H1 (cell line): ENCODE measurements around the gene SLCO4C1. TPM values are rescaled to one million over a fixed set of nuclear protein-coding genes. Genes with fewer than 3 reads are reported as not detected.

Source experiments
- CTCF ChIA-PET: fragments of 300-600 bp; sonication (Branson Sonifier 250); formaldehyde crosslinking; loops from one replicate; lab custom pipeline; 2021; ENCODE audit not compliant: partially characterized antibody; lab: Charles Lee
- POLR2A ChIA-PET: fragments of 300-600 bp; sonication (Branson Sonifier 250); formaldehyde crosslinking; loops from one replicate; lab custom pipeline; 2021; ENCODE audit warnings: inconsistent platforms; ENCODE audit not compliant: partially characterized antibody; lab: Charles Lee
- DNase-seq, 2 experiments: peaks; one replicate each; pipeline versions ENCODE4 v3.0.0 to v3.0.0-alpha.2; 2010 to 2022; ENCODE audit warnings: low spot score in 2 of 2, low read depth in 1 of 2, mixed read lengths in 1 of 2
- FAIRE-seq: peaks from 2 replicates; lab custom pipeline; 2011; peaks lifted over from hg19 to GRCh38; lab: Jason Lieb, UNC
- H2AFZ ChIP-seq: 2 replicates; pipeline ENCODE4 v1.8.1; 2012; ENCODE audit warnings: low read length, inconsistent platforms
- H2AK5ac ChIP-seq: 2 replicates; pipeline ENCODE4 v1.6.1; 2013; ENCODE audit warnings: low read depth, low read length
- H2BK120ac ChIP-seq: replicated peaks from 2 replicates; pipeline ENCODE3; 2013; ENCODE audit warnings: low read depth, low read length, inconsistent platforms
- H2BK12ac ChIP-seq: 2 replicates; pipeline ENCODE4 v1.6.1; 2013; ENCODE audit warnings: low read depth, low read length
- H2BK15ac ChIP-seq: 2 replicates; pipeline ENCODE4 v1.6.1; 2013; ENCODE audit warnings: low read length
- H2BK20ac ChIP-seq: 2 replicates; pipeline ENCODE4 v1.6.1; 2013; ENCODE audit warnings: low read length
- H2BK5ac ChIP-seq: 2 replicates; pipeline ENCODE4 v1.6.1; 2013; ENCODE audit warnings: low read depth, low read length
- H3K14ac ChIP-seq: 2 replicates; pipeline ENCODE4 v1.6.1; 2013; ENCODE audit warnings: inconsistent platforms; ENCODE audit not compliant: insufficient read length
- H3K18ac ChIP-seq: 2 replicates; pipeline ENCODE4 v1.6.1; 2013; ENCODE audit warnings: low read length; ENCODE audit errors: extremely low read depth
- H3K23ac ChIP-seq: 2 replicates; pipeline ENCODE4 v1.6.1; 2013; ENCODE audit warnings: inconsistent platforms; ENCODE audit not compliant: insufficient read length
- H3K23me2 ChIP-seq: 2 replicates; pipeline ENCODE4 v1.6.1; 2013; ENCODE audit warnings: low read depth, low read length
- H3K27ac ChIP-seq: 2 replicates; pipeline ENCODE4 v1.6.1; 2011; ENCODE audit warnings: low read depth, low read length, inconsistent platforms
- H3K27me3 ChIP-seq, 4 experiments: replicated peaks in 1 of 4; 1 replicate in 1 of 4; 2 replicates in 3 of 4; pipeline versions ENCODE4 v1.6.1 to v1.8.1; 2011 to 2013; ENCODE audit warnings: low read length in 3 of 4, mild to moderate bottlenecking in 3 of 4, inconsistent platforms in 2 of 4, mixed read lengths in 2 of 4, moderate library complexity in 1 of 4; ENCODE audit not compliant: control insufficient read depth in 3 of 4, insufficient read depth in 3 of 4; ENCODE audit errors: extremely low read depth in 1 of 4
- H3K36me3 ChIP-seq, 4 experiments: 2 replicates each; pipeline versions ENCODE4 v1.6.1 to v1.8.1; 2011 to 2013; ENCODE audit warnings: mild to moderate bottlenecking in 4 of 4, low read length in 3 of 4, moderate library complexity in 2 of 4, control low read depth in 1 of 4, inconsistent platforms in 1 of 4; ENCODE audit not compliant: insufficient read depth in 4 of 4, control insufficient read depth in 2 of 4
- H3K4ac ChIP-seq: replicated peaks from 2 replicates; pipeline ENCODE3; 2013; ENCODE audit warnings: low read length, low read depth, mixed read lengths, inconsistent platforms; ENCODE audit not compliant: insufficient read length
- H3K4me1 ChIP-seq, 4 experiments: replicated peaks in 1 of 4; 1 replicate in 1 of 4; 2 replicates in 3 of 4; pipeline versions ENCODE4 v1.6.1 to v1.8.1; 2011 to 2013; ENCODE audit warnings: low read length in 3 of 4, inconsistent platforms in 2 of 4, mixed read lengths in 1 of 4; ENCODE audit not compliant: insufficient read depth in 4 of 4, control insufficient read depth in 3 of 4
- H3K4me2 ChIP-seq, 2 experiments: 2 replicates each; pipeline versions ENCODE4 v1.6.1 to v1.8.1; 2011 to 2013; ENCODE audit warnings: low read depth in 2 of 2, low read length in 2 of 2, control low read depth in 1 of 2, inconsistent platforms in 1 of 2, mild to moderate bottlenecking in 1 of 2; ENCODE audit not compliant: insufficient read depth in 1 of 2
- H3K4me3 ChIP-seq, 4 experiments: fragments of 200-600, 300-600 bp in 1 of 4; sonication (generic), shearing (Covaris generic), sonication (Bioruptor Twin) in 1 of 4; 2 replicates each; pipeline versions ENCODE4 v1.5.1 to v1.8.1; 2011 to 2016; ENCODE audit warnings: low read length in 4 of 4, low read depth in 3 of 4, control low read depth in 2 of 4, inconsistent platforms in 2 of 4, mild to moderate bottlenecking in 2 of 4, mixed read lengths in 1 of 4, moderate library complexity in 1 of 4; ENCODE audit not compliant: insufficient read depth in 2 of 4; ENCODE audit errors: extremely low read depth in 1 of 4
- H3K56ac ChIP-seq: replicated peaks from 2 replicates; pipeline ENCODE3; 2013; ENCODE audit warnings: low read depth, mild to moderate bottlenecking, mixed read lengths, low read length, inconsistent platforms; ENCODE audit not compliant: insufficient read length
- H3K79me1 ChIP-seq: 2 replicates; pipeline ENCODE4 v1.6.1; 2013; ENCODE audit warnings: low read depth, low read length, control low read depth
- H3K79me2 ChIP-seq, 2 experiments: 2 replicates each; pipeline versions ENCODE4 v1.6.1 to v1.8.1; 2012 to 2013; ENCODE audit warnings: low read length in 2 of 2, mild to moderate bottlenecking in 2 of 2, inconsistent platforms in 1 of 2; ENCODE audit not compliant: insufficient read depth in 2 of 2, control insufficient read depth in 1 of 2
- H3K9ac ChIP-seq, 4 experiments: replicated peaks in 1 of 4; 1 replicate in 1 of 4; 2 replicates in 3 of 4; pipeline versions ENCODE4 v1.6.1 to v1.8.1; 2011 to 2013; ENCODE audit warnings: low read depth in 3 of 4, low read length in 3 of 4, control low read depth in 2 of 4, mild to moderate bottlenecking in 2 of 4, moderate library complexity in 2 of 4, inconsistent platforms in 1 of 4; ENCODE audit errors: extremely low read depth in 1 of 4
- H3K9me3 ChIP-seq, 2 experiments: 2 replicates each; pipeline versions ENCODE4 v1.6.1 to v1.8.1; 2012 to 2013; ENCODE audit warnings: mild to moderate bottlenecking in 2 of 2, moderate library complexity in 2 of 2, control low read depth in 1 of 2, inconsistent platforms in 1 of 2, low read depth in 1 of 2, low read length in 1 of 2, mixed read lengths in 1 of 2; ENCODE audit not compliant: insufficient read depth in 2 of 2
- H4K20me1 ChIP-seq, 2 experiments: replicated peaks in 1 of 2; 2 replicates each; pipeline versions ENCODE3 to v1.8.1; 2011 to 2013; ENCODE audit warnings: inconsistent platforms in 2 of 2, low read length in 2 of 2, mild to moderate bottlenecking in 1 of 2; ENCODE audit not compliant: insufficient read depth in 2 of 2, control insufficient read depth in 1 of 2
- H4K5ac ChIP-seq: 2 replicates; pipeline ENCODE4 v1.6.1; 2013; ENCODE audit warnings: low read length, low read depth, mixed read lengths, inconsistent platforms; ENCODE audit not compliant: insufficient read length
- H4K8ac ChIP-seq: 2 replicates; pipeline ENCODE4 v1.8.0; 2013; ENCODE audit warnings: mild to moderate bottlenecking, moderate library complexity, low read length, inconsistent platforms; ENCODE audit not compliant: insufficient read depth; ENCODE audit errors: extremely low read depth
- H4K91ac ChIP-seq: replicated peaks from 2 replicates; pipeline ENCODE3; 2013; ENCODE audit warnings: low read length, mixed read lengths, inconsistent platforms; ENCODE audit not compliant: insufficient read length
- JUN ChIP-seq: IDR thresholded peaks from 2 replicates; pipeline ENCODE4 v1.6.1; 2011; ENCODE audit warnings: low read depth, mild to moderate bottlenecking, improper control_type of control experiment, low read length
- JUND ChIP-seq: IDR thresholded peaks from 2 replicates; pipeline ENCODE4 v1.6.1; 2011; ENCODE audit warnings: mild to moderate bottlenecking, improper control_type of control experiment, low read length
- KDM1A ChIP-seq: fragments of 200-600, 300-600 bp; sonication (generic); IDR thresholded peaks from 2 replicates; pipeline ENCODE4 v1.7.1; 2016; ENCODE audit warnings: mild to moderate bottlenecking, low read length, borderline replicate concordance
- POLR2AphosphoS5 ChIP-seq: IDR thresholded peaks from 2 replicates; pipeline ENCODE4 v1.6.1; 2011; ENCODE audit warnings: low read depth, low read length
- RBBP5 ChIP-seq: IDR thresholded peaks from 2 replicates; pipeline ENCODE4 v1.7.1; 2012; ENCODE audit warnings: low read depth, mild to moderate bottlenecking, inconsistent platforms, low read length, moderate library complexity, borderline replicate concordance
- RFX5 ChIP-seq: IDR thresholded peaks from 2 replicates; pipeline ENCODE4 v1.6.1; 2011; ENCODE audit warnings: low read depth, low read length, improper control_type of control experiment, borderline replicate concordance
- SIX5 ChIP-seq: IDR thresholded peaks from 2 replicates; pipeline ENCODE4 v1.6.1; 2011; ENCODE audit warnings: mild to moderate bottlenecking, low read depth, low read length
- SUZ12 ChIP-seq: fragments of 200-600 bp; sonication (generic); IDR thresholded peaks from 2 replicates; pipeline ENCODE4 v1.6.1; 2012; ENCODE audit warnings: mild to moderate bottlenecking, inconsistent platforms, low read length, moderate library complexity, mixed read lengths
- WGBS, 2 experiments: shearing (Covaris generic) in 1 of 2; methylation state at CpG; one replicate each; pipeline versions ENCODE4 v1.1.6 to v1.1.7; 2013 to 2015; ENCODE audit warnings: low lambda C conversion rate in 2 of 2, mixed read lengths in 2 of 2, inconsistent platforms in 1 of 2, low coverage in 1 of 2, missing lambda C conversion rate in 1 of 2; ENCODE audit not compliant: insufficient replicate concordance in 2 of 2, insufficient coverage in 1 of 2, insufficient read length in 1 of 2; ENCODE audit errors: extremely low coverage in 1 of 2, missing lambda C conversion rate in 1 of 2; 5-methylcytosine and 5-hydroxymethylcytosine counted together
- polyA plus RNA-seq, 7 experiments: library from polyadenylated mRNA; depleted of rRNA in 3 of 7; stranded (reverse) in 5 of 7; unstranded in 2 of 7; fragments of >200 nt in 5 of 7; fragments of 200-250 nt in 2 of 7; gene quantifications; 1 replicate in 5 of 7; 2 replicates in 1 of 7; 4 replicates in 1 of 7; pipeline versions ENCODE4 v1.2.1 to v1.2.3, GENCODE V29; 2011 to 2013; ENCODE audit warnings: missing spikeins in 2 of 7, mixed read lengths in 2 of 7
- total RNA-seq: library from RNA; stranded (reverse); fragmentation: NEBNext Ultra II Directional; extraction: Animal tissue kit (Norgen Biotek cat#: 25700); gene quantifications from 2 replicates; pipeline ENCODE4 v1.2.1, GENCODE V29; 2021
- TF ChIP-seq, protein P1 (sequence below), 3 experiments: IDR thresholded peaks; 1 replicate in 2 of 3; 2 replicates in 1 of 3; pipeline versions ENCODE4 v1.5.1 to v1.6.1; 2011; ENCODE audit warnings: low read length in 3 of 3, mild to moderate bottlenecking in 3 of 3, inconsistent platforms in 2 of 3, low read depth in 1 of 3, moderate library complexity in 1 of 3; ENCODE audit not compliant: insufficient read depth in 1 of 3; ENCODE audit errors: control extremely low read depth in 1 of 3

SLCO4C1 gene
- total and polyA plus RNA-seq, 2 of the 8 experiments (the other 6 are each of a cell fraction or from before 2014, with no cell fraction given) = 1.3 to 4.9 TPM

GRCh38 chr5:102223542-102224477 is 72.3 kb downstream of the SLCO4C1 start:
- Histone ChIP-seq H3K9me3 (no peaks in the 10 kb centered on the region; a peak in 2 of 4 replicates), H3K4me3 (no peak overlapping the region), H3K27ac (no peak overlapping the region), H3K23me2 (no peaks in the 10 kb centered on the region), H3K4me1 (no peaks in the 10 kb centered on the region), H3K4me2 (no peak overlapping the region), H3K56ac (no peak overlapping the region), H4K20me1 (no peaks in the 10 kb centered on the region), H2BK15ac (no peak overlapping the region), H3K79me2 (no peaks in the 10 kb centered on the region), H3K18ac (no peak overlapping the region), H2AFZ (no peak overlapping the region), H2BK5ac (no peak overlapping the region), H3K9ac (no peak overlapping the region), H4K8ac (no peak overlapping the region), H2BK20ac (no peak overlapping the region), H3K4ac (no peak overlapping the region), H3K27me3 (no peaks in the 10 kb centered on the region), H3K36me3 (0 out of 8 replicates have a peak, but pooled peaks cover 0 to 2% (median 0%) of the 10 kb centered on the region in 4 experiments), H3K23ac (no peak overlapping the region), H2BK12ac (no peak overlapping the region), H2BK120ac (no peak overlapping the region), H2AK5ac (no peak overlapping the region), H4K5ac (no peak overlapping the region), H3K79me1 (no peaks in the 10 kb centered on the region), H3K14ac (no peak overlapping the region), H4K91ac (no peak overlapping the region)
- DNase-seq (no peak), FAIRE-seq (peak; percentile 28)
- ChIA-PET POLR2A (no interaction called here), CTCF (interaction anchor here (0.6 to 2.5 kb wide), 9 partner anchors 12 to 285 kb away, joined by 3 to 10 read pairs (median 4); no protein-coding TSS in a partner anchor)
- WGBS, 2 experiments = 89% methylated on average over 6 of the region's 6 CpGs; no CpG with 5 or more reads in 1 of the 2 experiments
- TF ChIP-seq JUN (no peak), RFX5 (no peak), KDM1A (no peak), JUND (no peak; the same call in 1 of the 2 replicates), POLR2AphosphoS5 (no peak), SUZ12 (no peak), SIX5 (no peak), RBBP5 (no peak)
- TF ChIP-seq, protein P1, sequence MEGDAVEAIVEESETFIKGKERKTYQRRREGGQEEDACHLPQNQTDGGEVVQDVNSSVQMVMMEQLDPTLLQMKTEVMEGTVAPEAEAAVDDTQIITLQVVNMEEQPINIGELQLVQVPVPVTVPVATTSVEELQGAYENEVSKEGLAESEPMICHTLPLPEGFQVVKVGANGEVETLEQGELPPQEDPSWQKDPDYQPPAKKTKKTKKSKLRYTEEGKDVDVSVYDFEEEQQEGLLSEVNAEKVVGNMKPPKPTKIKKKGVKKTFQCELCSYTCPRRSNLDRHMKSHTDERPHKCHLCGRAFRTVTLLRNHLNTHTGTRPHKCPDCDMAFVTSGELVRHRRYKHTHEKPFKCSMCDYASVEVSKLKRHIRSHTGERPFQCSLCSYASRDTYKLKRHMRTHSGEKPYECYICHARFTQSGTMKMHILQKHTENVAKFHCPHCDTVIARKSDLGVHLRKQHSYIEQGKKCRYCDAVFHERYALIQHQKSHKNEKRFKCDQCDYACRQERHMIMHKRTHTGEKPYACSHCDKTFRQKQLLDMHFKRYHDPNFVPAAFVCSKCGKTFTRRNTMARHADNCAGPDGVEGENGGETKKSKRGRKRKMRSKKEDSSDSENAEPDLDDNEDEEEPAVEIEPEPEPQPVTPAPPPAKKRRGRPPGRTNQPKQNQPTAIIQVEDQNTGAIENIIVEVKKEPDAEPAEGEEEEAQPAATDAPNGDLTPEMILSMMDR (IDR thresholded peaks at IDR 0.05; ENCODE audit: control extremely low read depth in 1 of 3, insufficient read depth in 1 of 3, low read depth in 1 of 3, low read length in 3 of 3) = peak in 2 of 3 experiments; percentile 34 to 51; a peak in 2 of 4 replicates
